Measurements from ENCODE around the gene GCG. TPM values are rescaled to one million over a fixed set of nuclear protein-coding genes. Genes with fewer than 3 reads are reported as not detected.

The GCG gene
- total RNA-seq, 1 experiment from 2014 or later: not detected

DNA sequence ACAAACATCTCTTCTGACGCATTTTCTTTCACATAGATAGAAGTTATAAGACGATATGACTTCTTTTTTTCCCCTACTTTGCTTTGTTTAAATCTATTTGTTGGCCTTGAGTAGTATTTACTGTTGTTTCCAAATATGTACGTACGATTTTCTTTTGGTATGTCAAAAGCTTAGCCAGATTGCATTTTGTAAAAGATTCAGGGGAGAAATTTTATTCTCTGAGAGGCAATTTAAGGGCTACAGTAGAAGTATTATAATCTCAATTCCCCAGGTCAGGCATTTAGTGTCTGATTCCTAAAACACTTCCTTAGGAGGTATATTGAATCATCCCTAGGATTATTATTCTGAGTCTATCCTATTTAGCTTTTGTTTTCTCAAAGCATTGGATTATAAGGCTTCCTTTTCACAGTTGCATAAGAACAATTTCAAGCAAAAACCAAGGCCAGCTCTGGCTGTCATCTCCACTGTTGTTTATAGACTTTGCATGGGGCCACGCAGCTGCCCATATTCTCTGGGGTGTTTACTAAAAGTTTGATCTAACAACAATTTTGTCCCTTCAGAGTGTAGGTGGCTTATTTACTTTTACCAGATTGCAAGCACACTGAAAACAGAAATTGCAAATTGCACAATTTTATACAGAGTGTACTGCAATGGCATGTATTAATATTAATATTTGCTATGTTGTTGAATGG, 33.6 kb upstream of the GCG start:
- no peaks in the 10 kb centered on the region for H3K79me2 ChIP-seq (ENCODE audit: insufficient read depth, low read length)
- no peaks in the 10 kb centered on the region for H3K36me3 ChIP-seq (ENCODE audit: control insufficient read depth in 1 of 2, insufficient read depth in 2 of 2, low read length in 2 of 2)
- H4K20me1 ChIP-seq (ENCODE audit: insufficient read depth): no peaks in the 10 kb centered on the region
- CTCF ChIA-PET: no interaction called here
- ATAC-seq (no peak), DNase-seq (ENCODE audit: low read depth, low spot score) (no peak)
- BruUV-seq (replicated peaks): no TSS peak
- no peaks in the 10 kb centered on the region for H3K9me2 ChIP-seq (ENCODE audit: insufficient read depth)
- TF ChIP-seq, protein P1, sequence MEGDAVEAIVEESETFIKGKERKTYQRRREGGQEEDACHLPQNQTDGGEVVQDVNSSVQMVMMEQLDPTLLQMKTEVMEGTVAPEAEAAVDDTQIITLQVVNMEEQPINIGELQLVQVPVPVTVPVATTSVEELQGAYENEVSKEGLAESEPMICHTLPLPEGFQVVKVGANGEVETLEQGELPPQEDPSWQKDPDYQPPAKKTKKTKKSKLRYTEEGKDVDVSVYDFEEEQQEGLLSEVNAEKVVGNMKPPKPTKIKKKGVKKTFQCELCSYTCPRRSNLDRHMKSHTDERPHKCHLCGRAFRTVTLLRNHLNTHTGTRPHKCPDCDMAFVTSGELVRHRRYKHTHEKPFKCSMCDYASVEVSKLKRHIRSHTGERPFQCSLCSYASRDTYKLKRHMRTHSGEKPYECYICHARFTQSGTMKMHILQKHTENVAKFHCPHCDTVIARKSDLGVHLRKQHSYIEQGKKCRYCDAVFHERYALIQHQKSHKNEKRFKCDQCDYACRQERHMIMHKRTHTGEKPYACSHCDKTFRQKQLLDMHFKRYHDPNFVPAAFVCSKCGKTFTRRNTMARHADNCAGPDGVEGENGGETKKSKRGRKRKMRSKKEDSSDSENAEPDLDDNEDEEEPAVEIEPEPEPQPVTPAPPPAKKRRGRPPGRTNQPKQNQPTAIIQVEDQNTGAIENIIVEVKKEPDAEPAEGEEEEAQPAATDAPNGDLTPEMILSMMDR (IDR thresholded peaks at IDR 0.05 in 2 of 3, conservative IDR thresholded peaks at IDR 0.05 in 1 of 3; ENCODE audit: borderline replicate concordance in 1 of 3, insufficient read depth in 1 of 3, low read depth in 2 of 3, low read length in 2 of 3): no peak
- TF ChIP-seq, protein P2, sequence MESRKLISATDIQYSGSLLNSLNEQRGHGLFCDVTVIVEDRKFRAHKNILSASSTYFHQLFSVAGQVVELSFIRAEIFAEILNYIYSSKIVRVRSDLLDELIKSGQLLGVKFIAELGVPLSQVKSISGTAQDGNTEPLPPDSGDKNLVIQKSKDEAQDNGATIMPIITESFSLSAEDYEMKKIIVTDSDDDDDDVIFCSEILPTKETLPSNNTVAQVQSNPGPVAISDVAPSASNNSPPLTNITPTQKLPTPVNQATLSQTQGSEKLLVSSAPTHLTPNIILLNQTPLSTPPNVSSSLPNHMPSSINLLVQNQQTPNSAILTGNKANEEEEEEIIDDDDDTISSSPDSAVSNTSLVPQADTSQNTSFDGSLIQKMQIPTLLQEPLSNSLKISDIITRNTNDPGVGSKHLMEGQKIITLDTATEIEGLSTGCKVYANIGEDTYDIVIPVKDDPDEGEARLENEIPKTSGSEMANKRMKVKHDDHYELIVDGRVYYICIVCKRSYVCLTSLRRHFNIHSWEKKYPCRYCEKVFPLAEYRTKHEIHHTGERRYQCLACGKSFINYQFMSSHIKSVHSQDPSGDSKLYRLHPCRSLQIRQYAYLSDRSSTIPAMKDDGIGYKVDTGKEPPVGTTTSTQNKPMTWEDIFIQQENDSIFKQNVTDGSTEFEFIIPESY (IDR thresholded peaks at IDR 0.05; ENCODE audit: extremely low read depth, insufficient replicate concordance, low read length): no peak
- TF ChIP-seq EGR1 (IDR thresholded peaks at IDR 0.05; ENCODE audit: low read depth) (no peak), SRF (IDR thresholded peaks at IDR 0.05; ENCODE audit: low read depth) (no peak), POLR2A (IDR thresholded peaks at IDR 0.05; ENCODE audit: borderline replicate concordance, extremely low read depth, insufficient read depth, insufficient read length) (no peak)
- H3K9me3 ChIP-seq (ENCODE audit: control insufficient read depth in 1 of 2, insufficient read depth in 1 of 2, low read depth in 1 of 2, low read length in 2 of 2): no peaks in the 10 kb centered on the region
- H2AFZ ChIP-seq (ENCODE audit: low read depth, low read length, poor library complexity, severe bottlenecking): no peak overlapping the region
- H3K9ac ChIP-seq (ENCODE audit: low read length): no peak overlapping the region
- intact Hi-C loops (cut with micrococcal nuclease): no loop called here
- H3K4me2 ChIP-seq (ENCODE audit: low read length): no peak overlapping the region
- no peak overlapping the region for H3K4me3 ChIP-seq (replicated peaks in 1 of 2; ENCODE audit: low read depth in 1 of 2, low read length in 2 of 2)
- no peaks in the 10 kb centered on the region for H3K4me1 ChIP-seq (ENCODE audit: control insufficient read depth in 1 of 2, insufficient read depth in 2 of 2, low read length in 2 of 2)
- no peaks in the 10 kb centered on the region for H3K27me3 ChIP-seq (ENCODE audit: insufficient read depth, low read length)
- RAD21 ChIA-PET (ENCODE audit: low non-redundant PET in 1 of 2, low total read pairs in 2 of 2, uncharacterized antibody in 2 of 2, unreplicated experiment in 2 of 2): no interaction called here
- POLR2A ChIA-PET: no interaction called here
- H3K27ac ChIP-seq (ENCODE audit: low read depth, low read length): no peak overlapping the region

All from HCT116 (cell line).